DMS 273 treated with DMSO at 0.1 percent for 48 hours (cell line): ENCODE measurements around the gene CLNK.
"Not testable (repeated sequence)": the region's sequence is repeated elsewhere in the genome, so short reads cannot be mapped to it uniquely, and the experiment has no call there.

Source experiments
- DNase-seq: peaks from one replicate; lab custom pipeline; 2025; lab: John Stamatoyannopoulos, UW

Gene CLNK

GRCh38 chr4:10577508-10578426 is 106.8 kb downstream of the CLNK start:
- no peak for DNase-seq

GRCh38 chr4:10577018-10577417 is 107.5 kb downstream of the CLNK start:
- DNase-seq = no peak

DNA sequence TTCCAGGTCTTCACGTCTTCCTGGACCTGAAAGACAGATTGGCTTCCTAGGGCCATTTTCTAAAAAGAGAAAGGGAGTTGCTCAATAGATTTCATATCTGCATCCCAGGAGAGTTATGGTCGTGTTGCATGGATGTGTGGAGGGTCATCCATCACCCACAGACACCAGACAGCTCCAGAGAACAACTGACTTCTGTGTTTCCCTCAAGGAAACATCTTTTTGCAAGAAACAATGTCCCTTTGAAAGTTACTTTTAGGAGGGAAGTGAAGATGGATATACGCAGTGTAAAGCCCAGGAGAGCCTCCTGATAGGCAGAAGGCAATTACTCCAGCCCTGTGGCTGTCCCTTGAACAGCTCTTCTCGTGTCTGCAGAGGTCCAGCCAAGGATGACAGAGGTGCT is 108.3 kb downstream of the CLNK start:
- no peak for DNase-seq

GRCh38 chr4:10575414-10575813 is 109.2 kb downstream of the CLNK start:
- DNase-seq = no peak

DNA sequence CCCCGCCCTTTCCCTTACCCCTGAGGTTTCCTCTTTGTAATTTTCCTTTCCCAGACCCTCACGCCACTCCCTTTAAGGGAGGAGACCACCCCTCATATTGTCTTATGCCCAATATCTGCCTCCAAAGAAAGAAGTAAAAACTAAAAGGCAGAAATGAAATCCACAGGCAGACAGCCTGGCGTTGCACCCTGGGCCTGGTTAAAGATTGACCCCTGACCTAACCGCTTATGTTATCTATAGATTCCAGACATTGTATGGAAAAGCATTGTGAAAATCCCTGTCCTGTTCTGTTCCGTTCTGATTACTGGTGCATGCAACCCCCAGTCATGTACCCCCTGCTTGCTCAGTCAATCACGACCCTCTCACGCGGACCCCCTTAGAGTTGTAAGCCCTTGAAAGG is 110.0 kb downstream of the CLNK start:
- DNase-seq = not testable (repeated sequence)

- DNase-seq = no peak
These were observed 112.7 kb downstream of the CLNK start for GRCh38 chr4:10571909-10572308.

GRCh38 chr4:10569491-10569890 is 115.1 kb downstream of the CLNK start:
- no peak for DNase-seq

DNA sequence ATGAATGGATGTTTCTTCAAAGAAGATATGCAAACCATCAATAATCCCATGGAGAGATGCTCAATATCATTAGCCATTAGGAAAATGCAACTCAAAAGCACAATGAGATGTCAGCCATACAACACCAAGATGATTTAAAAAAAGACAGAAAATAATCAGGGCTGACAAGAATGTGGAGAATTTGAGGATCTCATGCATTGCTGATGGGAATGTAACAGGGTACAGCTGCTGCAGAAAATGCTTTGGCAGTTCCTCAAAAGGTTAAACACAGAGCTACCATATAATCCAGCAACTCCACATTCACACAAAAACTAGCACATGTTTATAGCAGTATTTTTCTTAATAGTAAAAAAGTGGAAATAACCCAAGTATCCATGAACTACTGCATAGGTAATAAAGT is 116.8 kb downstream of the CLNK start:
- DNase-seq = no peak

DNA sequence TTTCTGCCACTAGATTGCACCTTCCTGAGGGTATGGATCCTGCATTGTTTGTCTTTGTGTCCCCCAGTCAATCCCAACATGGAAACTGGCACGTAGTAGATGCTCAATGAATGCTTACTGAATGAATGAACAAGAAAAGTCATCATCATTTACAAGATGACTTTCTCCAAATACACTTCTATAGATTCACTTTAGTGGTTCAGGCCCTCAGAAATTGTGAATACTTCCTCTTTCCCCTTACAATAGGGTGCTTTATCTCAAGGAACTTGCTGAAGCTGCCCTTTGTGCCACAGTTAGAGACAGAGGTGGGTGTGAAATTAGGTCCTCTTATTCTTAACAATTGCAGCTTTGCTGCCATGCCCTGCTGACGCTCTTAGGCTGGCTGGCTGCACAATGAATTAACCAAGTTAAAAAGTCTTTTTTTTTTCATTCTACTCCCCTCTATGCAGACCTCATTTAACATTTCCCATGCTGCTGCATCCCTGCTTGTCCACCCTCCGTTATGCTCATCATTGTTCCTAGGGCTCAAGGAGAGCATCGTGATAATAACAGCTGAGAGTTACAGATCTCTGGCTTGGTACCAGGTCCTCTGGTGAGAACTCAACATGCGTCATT is 119.3 kb downstream of the CLNK start:
- no peak for DNase-seq

DNA sequence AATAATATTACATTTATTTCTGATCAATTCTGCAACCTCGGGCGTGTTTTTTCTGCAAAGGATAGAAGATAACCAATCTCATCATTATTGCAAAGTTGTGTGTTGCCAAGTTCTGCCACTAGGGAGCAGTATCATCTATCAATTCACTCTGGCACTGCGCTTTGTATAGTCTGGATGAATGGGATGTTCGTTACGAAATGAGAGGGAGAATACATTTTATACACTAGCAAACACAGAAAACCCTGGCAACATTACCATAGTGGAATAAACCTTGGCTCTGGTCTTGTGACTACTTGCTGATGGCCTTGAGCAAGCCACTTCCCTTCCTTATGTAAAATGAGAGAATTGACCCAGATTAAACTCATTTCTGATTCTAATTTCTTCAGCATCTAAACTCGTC is 129.9 kb downstream of the CLNK start:
- DNase-seq = no peak

DNA sequence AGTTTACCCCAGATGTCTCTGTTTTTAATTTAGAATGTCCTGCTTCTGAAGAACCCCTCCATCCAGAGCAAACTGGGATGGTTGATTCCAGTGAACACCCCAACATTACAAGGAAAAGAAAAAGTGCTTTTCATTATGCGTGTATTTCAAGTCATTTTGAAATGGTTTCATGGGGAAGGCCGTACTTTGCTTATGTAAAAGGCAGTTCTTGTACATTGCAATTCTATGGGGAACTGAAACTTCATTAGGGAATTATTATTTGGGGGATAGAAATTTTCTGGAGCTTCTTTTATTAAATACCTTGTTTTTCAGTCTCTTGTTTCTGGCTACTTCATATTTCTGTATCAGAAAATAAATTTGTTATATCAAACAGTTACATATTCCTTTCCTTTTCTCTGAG is 130.4 kb downstream of the CLNK start:
- no peak for DNase-seq

DNA sequence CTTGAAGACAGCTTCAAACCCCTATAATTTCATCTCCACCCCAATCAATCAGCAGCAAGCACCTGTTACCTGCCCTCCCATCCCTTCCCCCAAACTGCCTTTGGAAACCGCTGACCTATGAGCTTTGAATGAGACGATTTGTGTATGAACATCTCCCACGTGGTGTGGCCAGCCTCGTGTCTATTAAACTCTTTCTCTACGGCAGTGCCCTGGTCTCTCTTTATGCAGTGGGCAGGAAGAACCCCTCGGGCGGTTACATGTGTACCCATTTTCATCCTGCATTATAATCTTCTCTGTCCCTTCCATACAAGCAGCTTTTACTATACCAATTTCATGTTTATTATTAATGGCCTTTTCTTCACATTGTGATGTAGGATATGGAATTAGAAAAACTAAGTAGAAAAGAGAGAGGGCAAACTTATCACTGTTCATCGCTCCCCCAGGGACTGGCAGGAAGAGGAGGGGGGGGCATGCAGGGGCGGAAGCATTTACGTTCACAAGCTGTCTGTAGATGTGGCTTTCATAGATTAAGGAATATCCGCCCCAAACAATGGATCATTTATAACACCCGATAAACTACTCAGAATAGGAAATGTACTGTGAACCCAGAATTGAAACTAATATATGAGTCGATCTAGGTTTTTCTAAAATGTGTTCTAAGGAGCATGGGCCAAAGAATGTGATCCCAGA is 131.8 kb downstream of the CLNK start:
- DNase-seq = no peak

DNA sequence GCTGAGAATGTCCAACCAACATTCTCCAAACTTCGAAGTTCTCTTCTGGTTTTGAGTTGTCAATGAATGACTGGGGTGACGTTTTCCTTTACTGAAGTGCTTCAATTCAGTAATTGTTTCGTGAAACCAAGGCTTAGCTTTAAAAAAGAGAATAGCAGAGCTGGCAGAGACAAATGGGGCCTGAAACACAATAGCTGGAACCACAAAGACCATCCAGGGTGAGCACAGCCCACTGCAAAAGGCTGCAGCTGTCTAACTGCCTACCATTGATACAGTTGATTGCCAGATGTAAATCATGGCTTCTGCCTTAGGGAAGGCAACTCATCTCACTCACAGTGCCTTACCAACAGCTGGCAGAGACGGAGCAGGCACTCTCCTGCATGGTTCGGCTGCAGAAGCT is 148.7 kb downstream of the CLNK start:
- no peak for DNase-seq

DNA sequence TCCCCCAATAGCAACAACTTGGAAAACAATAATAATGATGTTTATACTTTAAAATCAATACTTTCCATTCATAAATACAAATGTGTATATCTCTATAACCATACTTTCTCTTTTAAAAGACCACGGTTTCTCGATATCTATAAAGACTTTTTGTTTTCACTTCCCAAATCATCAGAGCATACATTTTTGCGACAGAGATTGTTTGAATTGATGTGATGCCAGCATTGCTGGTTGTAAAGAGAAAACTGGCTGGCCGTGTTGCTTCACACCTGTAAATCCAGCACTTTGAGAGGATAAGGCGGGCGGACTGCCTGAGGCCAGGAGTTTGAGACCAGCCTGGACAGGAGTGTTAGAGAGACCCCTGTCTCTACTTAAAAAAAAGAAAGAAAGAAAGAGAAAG is 149.7 kb downstream of the CLNK start:
- no peak for DNase-seq

GRCh38 chr4:10532155-10532554 is 152.4 kb downstream of the CLNK start:
- DNase-seq = no peak

- no peak for DNase-seq
These were observed 154.3 kb downstream of the CLNK start for GRCh38 chr4:10530137-10530786.

GRCh38 chr4:10529291-10530136 is 155.1 kb downstream of the CLNK start:
- DNase-seq = no peak

DNA sequence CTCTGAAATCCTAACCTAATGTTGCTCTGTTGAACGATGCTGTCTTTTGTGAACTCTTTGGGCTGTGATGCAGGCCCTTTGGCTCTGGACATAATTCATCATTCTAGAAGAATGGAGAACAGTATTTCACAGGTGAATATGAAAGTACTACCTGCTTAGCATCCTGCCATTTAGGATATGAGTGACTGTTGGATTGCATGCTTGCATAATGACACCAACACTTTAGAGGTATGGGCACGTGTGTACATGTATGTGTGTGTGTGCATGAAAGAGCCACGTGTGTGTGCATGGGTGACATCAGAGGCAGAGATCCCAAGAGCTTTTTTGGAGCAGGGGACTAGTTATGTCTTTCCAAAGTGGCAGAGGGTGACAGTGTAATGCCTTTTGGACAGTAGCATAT is 157.1 kb downstream of the CLNK start:
- DNase-seq = no peak

DNA sequence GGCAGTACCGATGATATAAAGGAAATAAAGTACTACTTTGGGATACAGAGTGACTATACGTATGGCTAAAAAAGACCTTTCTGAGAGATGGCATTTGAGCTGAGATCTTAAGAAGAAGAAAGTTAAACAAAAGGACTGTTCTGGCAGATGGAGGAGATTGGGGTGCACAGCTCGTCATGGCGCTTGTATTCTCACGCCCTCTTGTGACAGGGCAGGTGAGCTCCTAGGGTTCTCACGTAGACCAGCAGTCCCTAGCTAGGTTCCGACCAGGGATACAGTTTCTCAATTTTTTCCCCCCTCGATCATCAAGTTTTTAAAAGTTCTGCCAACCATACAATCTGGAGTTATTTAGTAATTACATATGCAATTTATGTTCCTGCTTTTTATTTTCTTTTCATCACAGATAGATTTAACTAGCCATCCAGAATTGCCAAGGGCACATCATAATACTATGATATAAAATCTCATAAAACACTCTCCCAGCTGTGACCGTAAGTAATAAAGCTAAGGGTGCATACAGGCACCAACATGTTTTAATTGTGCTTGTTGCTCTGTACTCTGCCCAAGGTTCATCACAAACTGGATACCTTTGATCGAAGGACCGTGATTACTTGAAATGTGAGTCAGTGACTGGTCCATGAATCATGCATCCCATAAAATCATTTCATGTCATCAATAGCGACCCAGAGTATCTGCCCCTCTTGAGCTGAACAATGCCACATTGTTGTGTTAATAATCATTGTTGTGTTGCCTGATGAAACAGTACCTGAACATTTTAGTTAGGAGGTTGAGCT is 157.9 kb downstream of the CLNK start:
- no peak for DNase-seq

- DNase-seq = no peak
These were observed 160.3 kb downstream of the CLNK start for GRCh38 chr4:10524196-10524833.
